NCI-H226 (cell line): ENCODE measurements around the gene ZNF512.
A peak's percentile ranks its signal among the peaks of the same experiment; 100 is the strongest.
"Not testable (repeated sequence)": the region's sequence is repeated elsewhere in the genome, so short reads cannot be mapped to it uniquely, and the experiment has no call there.

Source experiments
- DNase-seq: peaks from one replicate; pipeline ENCODE4 v3.0.0-alpha.2; 2015

ZNF512 gene

DNA sequence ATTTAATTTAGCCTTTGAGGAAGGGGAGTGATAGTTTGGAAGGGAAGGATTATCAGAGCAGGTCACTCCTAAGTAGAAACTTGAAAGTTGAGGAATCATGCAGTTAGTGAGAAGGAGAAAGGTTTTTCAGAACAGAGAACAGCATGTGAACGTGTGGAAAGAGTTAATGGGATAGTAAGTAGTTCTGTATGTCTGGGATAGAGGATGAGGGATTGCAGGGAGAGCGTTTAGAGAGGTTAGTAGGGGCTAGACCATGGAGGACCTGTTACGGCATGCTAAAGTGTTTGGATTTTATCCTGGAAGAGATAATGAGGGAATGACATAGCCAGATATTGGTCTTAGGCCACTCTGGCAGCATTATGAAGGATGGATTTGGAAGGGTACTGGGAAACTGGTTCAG lies 1.8 kb downstream of the ZNF512 start:
- no peak for DNase-seq

DNA sequence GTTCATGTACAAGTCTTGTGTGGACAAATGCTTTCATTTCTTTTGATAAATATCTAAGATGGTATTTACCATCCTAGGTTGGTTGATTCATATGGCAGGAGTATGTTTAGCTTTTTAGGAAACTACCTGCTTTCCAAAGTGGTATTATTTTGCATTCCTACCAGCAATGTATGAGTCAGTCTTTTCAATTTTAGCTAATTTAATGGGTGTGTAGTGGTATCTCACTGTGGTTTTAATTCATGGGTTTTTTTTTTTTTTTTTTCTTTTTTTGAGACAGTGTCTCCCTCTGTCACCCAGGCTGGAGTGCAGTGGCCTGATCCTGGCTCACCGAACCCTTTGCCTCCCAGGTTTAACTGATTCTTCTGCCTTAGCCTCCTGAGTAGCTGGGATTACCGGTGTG lies 4.2 kb downstream of the ZNF512 start:
- no peak for DNase-seq

DNA sequence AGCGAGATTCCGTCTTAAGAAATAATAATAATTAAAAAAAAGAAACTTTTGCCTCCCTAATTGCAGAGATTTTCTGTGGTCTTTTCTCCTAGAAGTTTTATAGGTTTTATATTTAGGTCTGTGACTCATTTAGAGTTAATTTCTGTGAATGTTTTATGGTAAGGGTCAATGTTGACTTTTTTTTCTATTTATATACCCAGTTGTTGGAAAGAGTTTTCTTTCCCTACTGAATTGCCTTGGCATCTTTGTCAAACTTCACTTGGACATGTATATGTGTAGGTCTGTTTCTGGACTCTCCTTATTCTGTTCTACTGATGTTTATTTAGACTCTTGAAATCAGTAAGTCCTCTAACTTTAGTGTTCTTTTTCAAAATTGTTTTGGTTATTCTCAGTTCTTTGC lies 5.5 kb downstream of the ZNF512 start:
- DNase-seq, result no peak

DNA sequence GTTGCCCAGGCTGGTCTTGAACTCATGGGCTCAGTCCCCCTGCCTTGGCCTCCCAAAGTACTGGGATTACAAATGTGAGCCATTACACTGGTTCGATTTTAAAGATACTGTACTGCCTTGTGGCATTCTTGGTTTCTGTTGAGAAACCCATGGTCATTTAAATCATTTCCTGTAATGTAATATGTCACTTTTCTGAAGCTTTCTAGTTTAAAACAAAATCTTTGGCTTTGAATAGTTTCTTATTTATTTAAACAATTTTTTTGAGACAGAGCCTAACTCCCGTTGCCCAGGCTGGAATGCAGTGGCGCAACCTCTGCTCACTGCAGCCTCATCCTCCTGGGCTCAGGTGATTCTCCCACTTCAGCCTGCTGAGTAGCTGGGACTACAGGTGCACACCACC lies 8.9 kb downstream of the ZNF512 start:
- no peak for DNase-seq

DNA sequence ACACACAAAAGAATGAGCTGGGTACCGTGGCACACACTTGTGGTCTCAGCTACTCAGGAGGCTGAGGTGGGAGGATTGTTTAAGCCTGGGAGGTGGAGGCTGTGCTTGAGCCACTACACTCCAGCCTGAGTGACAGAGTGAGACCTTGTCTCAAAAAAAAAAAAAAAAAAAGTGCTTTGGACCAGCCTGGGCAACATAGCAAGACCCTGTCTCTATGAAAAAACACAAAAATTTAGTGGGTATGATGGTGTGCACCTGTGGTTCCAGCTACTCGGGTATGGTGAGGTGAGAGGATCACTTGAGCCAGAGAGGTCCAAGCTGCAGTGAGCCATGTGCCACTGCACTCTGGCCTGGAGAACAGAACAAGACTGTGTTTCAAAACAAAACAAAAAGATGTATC lies 10.4 kb downstream of the ZNF512 start:
- no peak for DNase-seq

DNA sequence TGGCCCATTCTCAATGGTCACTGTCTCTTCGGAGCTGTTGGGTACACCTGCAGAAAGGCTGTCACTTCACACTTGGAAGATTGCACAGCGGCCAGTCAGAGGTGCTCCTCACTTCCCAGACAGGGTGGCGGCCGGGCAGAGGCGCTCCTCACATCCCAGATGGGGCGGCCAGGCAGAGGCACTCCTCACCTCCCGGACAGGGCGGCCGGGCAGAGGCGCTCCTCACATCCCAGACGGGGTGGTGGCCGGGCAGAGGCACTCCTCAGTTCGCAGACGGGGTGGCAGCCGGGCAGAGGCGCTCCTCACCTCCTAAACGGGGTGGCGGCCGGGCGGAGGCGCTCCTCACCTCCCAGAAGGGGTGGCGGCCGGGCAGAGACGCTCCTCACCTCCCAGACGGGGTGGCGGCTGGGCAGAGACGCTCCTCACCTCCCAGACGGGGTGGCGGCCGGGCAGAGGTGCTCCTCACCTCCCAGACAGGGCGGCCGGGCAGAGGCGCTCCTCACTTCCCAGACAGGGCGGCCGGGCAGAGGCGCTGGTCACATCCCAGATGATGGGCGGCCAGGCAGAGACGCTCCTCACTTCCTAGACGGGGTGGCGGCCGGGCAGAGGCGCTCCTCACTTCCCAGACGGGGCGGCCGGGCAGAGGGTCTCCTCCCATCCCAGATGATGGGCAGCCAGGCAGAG lies 11.3 kb downstream of the ZNF512 start:
- DNase-seq, result not testable (repeated sequence)

DNA sequence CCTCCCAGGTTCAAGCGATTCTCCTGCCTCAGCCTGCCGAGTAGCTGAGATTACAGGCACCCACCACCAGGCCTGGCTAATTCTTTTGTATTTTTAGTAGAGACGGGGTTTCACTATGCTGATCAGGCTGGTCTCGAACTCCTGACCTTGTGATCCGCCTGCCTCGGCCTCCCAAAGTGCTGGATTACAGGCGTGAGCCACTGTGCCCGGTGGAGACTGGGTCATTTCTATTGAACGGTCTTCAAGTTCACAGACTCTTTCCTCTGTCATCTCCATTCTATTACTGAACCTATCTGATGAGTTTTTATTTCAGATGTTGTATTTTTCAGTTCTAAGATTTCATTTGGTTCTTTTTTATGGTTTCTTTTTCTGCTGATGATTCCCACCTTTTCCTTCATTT lies 12.6 kb downstream of the ZNF512 start:
- DNase-seq, result not testable (repeated sequence)

DNA sequence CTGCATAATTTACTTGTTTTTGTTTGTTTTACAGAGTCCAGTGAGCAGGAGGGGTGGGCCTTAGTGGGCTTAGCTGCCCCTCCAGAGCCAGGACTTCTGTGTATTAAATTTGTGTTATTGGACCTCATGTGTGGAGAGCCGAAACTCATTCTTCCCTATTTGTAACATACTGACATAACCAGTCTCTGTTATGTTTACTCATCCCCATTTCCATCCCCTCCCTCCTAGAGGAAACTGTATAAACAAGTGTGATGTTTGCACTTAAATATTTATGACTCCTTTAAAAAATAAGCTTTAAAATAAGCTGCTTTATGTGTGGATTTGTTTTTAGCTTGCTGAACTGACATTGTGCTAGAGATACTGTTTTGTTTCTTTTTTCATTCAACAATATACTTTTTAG lies 13.8 kb downstream of the ZNF512 start:
- no peak for DNase-seq

DNA sequence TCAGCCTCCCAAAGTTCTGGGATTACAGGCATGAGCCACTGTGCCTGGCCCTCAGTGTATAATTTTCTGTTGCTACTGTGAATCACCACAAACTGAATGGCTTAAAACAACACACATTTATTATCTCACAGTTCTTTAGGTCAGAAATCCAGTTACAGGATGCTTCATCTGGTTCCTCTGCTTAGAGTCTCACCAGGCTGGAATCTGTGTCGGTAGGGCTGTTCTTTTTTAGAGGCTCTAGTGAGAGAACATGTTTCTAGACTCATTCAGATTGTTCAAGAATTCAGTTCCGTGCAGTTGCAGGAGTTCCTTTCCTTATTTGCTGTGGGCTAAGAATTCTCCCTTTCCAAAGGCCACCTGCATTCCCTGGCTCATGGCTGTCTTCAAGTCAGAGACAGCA lies 23.8 kb downstream of the ZNF512 start:
- no peak for DNase-seq

DNA sequence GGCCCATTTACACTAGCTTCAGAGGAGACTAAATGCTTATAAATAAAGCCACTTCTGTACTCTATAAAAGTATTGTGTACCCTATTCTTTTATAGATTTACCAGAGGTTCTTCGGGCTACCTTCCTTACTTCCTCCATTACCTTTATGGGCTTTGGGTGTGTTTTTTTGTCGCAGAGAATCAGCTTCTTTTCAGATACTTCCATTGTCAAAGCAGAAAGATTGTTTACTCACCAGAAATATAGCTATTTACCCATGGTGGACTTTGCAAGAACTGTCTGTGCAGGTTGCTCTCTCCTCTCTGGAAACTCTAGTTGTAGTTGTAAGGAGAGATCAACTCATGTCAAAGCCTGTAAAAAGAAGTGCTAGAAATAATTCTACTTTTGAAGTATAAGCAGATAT lies 31.1 kb downstream of the ZNF512 start:
- DNase-seq, result no peak

DNA sequence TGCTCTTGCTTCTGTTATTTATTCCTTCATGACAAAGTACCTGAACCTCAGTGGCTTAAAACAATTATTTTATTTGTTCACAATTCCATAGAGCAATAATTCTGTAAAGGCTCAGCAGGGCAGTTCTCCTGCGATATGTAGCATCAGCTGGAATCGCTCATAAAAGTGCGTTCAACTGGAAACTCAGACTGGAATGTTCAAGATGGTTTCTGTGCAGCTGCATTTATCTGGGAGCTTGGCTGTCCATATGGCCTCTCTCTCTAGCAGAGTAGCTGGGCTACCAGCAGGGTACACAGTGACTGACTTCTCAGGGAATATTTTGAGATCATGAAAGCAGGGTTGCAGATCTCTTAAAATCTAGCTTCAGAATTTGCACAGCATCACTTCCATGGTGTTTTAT lies 32.5 kb downstream of the ZNF512 start:
- no peak for DNase-seq

DNA sequence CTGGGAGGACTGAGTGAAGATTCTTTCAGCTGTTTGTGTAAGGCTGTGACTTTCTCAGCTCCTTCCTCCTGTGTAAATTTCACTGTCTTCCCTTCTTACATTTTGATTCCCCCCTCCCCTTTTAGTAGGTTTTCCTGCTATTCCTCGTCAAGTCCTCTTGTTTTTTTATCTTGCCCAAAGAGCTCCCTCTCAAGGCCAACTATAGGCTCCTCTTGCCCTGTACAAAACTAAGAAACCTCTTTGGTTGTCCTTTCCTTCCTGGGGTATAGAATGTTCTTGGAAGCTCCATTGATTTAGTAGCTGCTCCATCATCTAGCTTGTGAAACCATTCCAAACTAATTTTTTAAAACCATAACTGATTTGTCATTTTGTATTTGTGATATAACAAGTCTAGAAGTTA lies 38.7 kb downstream of the ZNF512 start:
- DNase-seq, result no peak

DNA sequence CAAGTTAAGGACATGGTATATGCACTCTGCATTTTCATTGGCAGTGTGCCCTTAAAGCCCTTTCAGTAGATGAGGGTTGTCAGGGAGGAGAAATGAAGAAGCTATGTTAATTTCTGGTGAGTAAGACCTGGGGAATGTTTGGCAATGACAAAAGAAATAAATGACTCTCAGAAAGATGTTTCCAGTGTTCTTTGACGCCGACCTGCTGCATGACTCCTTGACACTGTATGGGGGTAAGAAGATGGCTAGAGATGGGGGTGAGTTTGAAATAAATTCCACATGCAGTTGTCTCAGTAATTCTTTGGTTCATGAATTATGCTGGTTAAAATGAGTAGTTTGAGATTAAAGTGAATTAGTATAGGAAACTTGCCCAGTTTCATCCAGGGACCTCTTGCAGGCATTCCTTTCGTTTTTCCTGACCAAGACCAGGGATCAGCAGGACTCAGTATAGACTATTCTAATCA lies 40.1 kb downstream of the ZNF512 start:
- peak; percentile 78 for DNase-seq

DNA sequence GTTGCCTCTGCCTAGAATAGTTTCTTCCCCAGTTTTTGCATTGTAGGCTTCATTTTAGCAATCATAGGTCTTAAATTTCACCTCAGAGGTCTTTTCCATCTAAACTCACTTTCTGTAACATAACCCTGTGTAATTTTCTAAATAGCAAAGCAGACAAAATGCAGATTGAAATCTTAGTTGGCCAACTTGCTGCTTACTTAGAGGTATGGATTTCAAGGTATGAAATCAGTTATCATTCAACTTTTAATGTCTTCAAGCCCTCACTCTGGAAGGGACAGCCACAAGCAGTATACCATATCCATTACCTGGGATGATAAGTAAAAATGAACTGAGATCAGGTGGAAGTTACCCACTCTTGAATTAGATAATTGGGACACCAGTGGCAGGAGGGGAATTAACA lies 42.1 kb downstream of the ZNF512 start:
- no peak for DNase-seq

DNA sequence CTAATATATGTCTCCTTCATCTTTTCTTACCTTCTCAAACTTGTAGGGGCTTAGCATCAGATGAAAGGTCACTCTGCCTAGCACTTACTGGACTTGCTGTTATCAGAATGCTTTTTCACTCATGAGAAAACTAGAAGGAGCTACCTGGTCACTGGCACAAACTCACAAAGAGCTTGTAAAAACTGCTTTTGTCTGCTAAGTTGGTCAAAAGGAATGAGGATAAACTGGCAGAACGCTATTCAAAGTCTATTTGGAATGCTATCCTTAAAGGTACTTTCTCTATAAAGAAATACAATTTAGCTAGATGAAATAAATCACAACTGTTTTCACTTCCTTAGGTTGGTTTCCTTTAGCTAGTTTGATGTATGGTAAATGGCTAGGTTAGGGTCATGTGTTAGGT lies 43.5 kb downstream of the ZNF512 start:
- not testable (repeated sequence) for DNase-seq

DNA sequence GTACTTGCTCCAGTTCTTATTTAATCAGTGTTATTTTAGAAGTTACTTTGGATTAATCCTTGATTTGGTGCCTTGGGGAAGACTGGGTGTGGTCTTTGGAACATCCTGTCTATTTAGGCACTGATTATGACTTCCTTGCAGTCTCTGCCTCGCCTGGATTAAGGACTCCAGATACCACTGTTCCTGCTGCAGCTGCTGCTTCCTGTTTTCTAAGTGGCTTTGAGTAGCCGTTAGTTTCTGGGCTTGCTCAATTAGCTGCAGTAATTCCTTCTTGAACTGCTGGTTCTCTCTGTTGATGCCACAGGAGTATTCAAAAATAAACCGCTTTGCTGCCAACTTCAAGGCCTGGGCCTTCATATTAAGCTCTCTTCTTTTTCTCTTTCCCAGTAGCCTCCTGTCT lies 44.1 kb downstream of the ZNF512 start:
- not testable (repeated sequence) for DNase-seq

DNA sequence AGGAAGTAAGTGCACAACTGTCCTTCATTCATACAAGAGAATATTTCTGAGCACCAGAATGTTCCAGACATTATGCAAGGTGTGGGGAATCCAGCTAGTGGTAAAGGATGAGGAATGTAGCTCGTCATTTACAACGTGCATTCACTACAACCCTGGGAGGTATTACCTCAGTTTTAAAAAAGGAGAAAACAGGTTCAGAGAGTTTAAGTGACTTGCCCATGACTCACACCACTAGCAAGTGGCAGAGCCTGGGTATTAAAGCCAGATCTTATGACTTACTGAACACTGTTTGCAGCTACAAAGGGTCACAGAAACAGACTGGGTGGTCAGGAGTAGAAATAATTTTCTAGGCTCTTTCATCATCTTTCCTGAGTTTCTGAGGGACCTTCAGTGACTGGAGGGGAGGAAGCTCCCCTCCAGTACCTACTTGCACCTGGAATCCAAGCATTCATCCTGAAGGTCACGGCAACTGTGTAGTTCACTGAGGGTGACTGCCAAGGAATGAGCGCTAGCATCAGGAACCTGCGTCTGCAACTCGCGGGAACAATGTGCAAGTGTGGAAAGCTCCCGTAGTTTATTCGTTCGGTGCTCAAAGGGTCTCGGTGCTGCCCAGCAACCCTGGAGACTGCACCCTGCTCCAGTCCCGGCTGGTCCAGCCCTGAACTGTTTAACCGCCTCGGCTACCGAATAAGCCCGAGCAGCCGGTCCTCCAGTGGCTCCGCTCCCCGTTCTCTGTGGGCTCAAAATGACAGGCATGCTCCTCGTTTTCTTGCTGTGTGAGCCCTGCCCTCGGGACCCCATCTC lies 45.3 kb downstream of the ZNF512 start:
- peak; percentile 95 for DNase-seq

DNA sequence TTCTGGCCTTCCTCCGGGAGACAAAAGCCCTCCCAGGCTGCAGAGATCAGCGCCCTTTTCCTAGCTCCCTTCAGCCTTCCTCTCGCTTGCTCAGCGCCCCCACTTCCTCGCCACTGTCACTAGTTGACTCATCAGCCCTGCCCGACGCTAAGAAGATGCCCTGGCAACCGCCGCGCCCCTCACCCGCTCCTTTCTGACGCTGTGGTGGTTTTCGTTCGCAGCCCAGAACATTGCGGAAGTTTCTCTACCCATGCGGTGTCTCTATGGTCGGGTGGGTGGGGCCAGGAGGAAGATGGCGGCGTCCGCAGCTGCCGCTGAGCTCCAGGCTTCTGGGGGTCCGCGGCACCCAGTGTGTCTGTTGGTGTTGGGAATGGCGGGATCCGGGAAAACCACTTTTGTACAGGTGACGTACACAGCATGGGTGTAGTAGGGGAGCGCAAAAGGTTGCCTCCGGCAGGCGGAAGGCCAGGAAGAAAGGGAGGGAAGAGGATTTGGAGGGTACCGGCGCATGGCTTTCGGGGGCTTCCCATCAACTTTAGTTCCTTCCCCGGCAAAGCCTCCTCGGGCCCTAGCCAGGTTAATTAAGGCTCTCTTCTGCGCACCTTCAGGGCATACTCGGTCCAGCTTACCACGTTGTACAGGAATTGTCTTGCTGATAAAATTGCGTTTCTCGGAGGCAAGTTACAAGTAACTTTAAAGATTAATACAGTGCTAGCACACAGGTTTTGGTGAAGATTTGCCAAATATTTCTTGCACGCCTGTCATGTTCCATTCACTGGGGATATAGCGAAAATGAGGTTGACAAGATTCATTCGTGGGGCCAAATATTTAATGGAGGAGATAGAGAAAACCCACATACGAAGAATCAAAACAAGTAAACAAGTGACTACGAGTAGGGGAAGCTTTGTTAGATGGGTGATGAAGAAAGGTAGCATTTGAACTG lies 46.2 kb downstream of the ZNF512 start, which contains the start of the genes CCDC121 and GPN1:
Gene CCDC121 (minus strand): TSS at position 246 of the 943 bp plus-strand sequence. CDS start 1,213 bp downstream, outside the sequence.
Gene GPN1 (plus strand): TSS at position 284 of the 943 bp plus-strand sequence. CDS start 9 bp downstream, at position 293.
- peak; percentile 94 for DNase-seq

DNA sequence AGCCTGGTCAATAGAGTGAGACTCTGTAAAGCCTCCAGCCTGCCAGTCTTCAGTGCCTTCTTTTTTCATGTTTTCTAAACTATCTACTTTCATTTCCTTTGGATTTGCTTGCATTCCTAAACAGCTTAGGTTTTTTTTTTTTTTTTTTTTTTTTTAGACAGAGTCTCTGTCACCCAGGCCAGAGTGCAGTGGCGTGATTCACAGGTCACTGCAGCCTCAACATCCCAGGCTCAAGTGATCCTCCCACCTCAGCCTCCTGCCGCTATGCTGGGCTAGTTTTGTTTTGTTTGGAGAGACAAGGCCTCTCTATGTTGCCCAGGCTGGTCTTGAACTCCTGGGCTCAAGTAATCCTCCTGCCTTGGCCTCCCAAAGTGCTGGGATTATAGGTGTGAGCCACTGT lies 47.4 kb downstream of the ZNF512 start:
- not testable (repeated sequence) for DNase-seq

DNA sequence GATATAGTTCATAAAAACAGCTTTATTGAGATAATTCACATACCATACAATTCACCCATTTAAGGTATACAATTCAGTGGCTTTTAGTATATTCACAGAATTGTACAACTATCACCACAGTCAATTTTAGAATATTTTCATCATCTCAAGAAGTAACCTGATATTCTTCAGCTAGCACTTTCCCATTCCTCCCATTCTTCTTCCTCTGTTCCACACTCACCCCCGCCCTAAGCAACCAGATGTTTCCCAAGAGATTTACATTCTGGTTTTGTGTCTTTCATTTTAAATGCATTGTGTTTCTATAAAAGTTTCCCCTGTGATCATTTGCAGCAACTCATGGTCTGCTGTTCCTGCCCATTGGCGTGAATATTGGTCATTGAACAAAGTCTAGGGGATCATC lies 51.4 kb downstream of the ZNF512 start:
- no peak for DNase-seq

DNA sequence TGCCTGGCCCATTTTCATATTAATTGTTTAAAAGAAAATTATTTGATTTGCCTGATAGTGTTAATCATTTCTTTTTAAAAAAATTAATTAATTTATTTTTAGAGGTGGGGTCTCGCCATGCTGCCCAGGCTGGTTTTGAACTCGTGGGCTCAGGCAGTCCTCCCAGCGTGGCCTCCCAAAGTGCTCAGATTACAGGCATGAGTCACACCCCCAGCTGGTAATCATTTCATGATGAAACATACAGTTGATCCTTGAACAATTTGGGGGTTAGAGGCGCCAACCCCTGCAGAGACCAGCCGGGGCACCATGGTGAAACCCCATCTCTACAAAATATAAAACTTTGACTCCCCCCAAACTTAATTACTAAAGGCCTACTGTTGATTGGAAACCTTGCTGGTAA lies 53.9 kb downstream of the ZNF512 start:
- DNase-seq, result no peak

DNA sequence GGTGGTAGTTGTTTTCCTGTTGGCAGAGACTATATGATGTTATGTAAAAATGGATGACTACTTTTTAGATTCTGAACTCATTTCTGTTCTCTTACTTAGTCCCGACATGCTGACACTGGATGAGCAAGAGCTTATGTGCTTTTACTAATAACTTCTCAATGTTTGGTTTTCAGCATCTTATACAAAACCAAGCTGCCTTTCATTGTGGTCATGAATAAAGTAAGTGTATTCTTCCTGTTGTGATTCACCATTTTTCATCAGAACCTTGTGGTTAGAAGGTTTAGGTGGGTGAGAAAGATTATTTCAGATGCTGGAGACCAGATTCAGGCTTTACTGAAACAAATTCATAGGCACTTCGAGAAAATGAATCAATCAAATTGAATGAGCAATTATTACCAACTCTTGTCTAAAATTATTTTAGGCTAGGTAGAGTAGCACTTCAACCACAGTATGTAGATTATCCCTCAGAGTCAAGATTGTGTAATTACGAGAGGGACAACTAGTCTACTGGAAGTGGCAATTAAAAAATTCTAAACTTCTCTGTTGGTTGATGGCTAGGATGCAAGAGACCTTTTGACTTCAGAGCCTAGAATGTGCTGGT lies 55.3 kb downstream of the ZNF512 start:
- peak; percentile 74 for DNase-seq

DNA sequence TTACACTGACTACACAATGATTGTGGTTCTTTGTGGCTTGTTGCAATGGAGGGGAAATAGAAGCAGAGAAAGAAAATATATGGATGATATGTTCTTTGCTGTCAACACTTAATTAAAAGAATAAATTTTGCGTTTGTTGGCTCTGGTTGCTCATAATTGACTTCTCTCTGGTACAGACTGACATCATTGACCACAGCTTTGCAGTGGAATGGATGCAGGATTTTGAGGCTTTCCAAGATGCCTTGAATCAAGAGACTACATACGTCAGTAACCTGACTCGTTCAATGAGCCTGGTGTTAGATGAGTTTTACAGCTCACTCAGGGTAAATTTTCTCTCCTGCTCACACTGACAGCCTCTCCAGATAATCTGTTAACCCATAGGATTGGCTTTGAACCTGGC lies 55.9 kb downstream of the ZNF512 start:
- peak; percentile 81 for DNase-seq
